ENCODE data around the gene SEMA4G. TPM values are rescaled to one million over a fixed set of nuclear protein-coding genes. Genes with fewer than 3 reads are reported as not detected.

Gene SEMA4G
- total RNA-seq, 1 experiment from 2014 or later, result 8.5 TPM

- H4K5ac ChIP-seq (ENCODE audit: insufficient read length, low read depth, low read length), result no peak overlapping the region
- no peak overlapping the region for H2BK120ac ChIP-seq (ENCODE audit: low read depth, low read length, poor library complexity, severe bottlenecking)
- no peak overlapping the region for H2BK20ac ChIP-seq (ENCODE audit: low read depth, low read length, poor library complexity, severe bottlenecking)
- H3K23ac ChIP-seq (ENCODE audit: insufficient read length, low read depth, low read length), result no peak overlapping the region
- Mint-ChIP-seq H3K4me1 (peaks cover 4% of the 10 kb centered on the region in 2 experiments; a peak in 3 of 4 replicates), H3K36me3 (ENCODE audit: insufficient read depth in 1 of 3, low read depth in 3 of 3) (peaks cover 5 to 24% (median 21%) of the 10 kb centered on the region in 3 experiments; a peak in 6 of 7 replicates), H3K27me3 (ENCODE audit: low read depth) (no peaks in the 10 kb centered on the region; the same call in 1 of the 2 replicates), H3K4me3 (no peak overlapping the region), H3K27ac (no peak overlapping the region), H3K9me3 (no peaks in the 10 kb centered on the region; a peak in 1 of 5 replicates)
- H3K14ac ChIP-seq (ENCODE audit: insufficient read depth, low read length), result no peak overlapping the region
- no peak overlapping the region for H3K56ac ChIP-seq (ENCODE audit: insufficient read length, low read depth, low read length)
- H4K8ac ChIP-seq (replicated peaks; ENCODE audit: insufficient read length, low read depth, low read length), result no peak overlapping the region
- no peaks in the 10 kb centered on the region for H3K79me1 ChIP-seq (ENCODE audit: insufficient read depth, low read depth, low read length, poor library complexity, severe bottlenecking)
- no peak overlapping the region for H2BK5ac ChIP-seq (ENCODE audit: insufficient read length, low read length)
- H3K4me1 ChIP-seq (ENCODE audit: insufficient read depth, low read length), result no peaks in the 10 kb centered on the region
- H3K4ac ChIP-seq (ENCODE audit: low read depth, low read length), result no peak overlapping the region
- H3K9ac ChIP-seq (ENCODE audit: extremely low read depth, insufficient read length, low read length), result no peak overlapping the region
- no peaks in the 10 kb centered on the region for H3K27me3 ChIP-seq (ENCODE audit: insufficient read depth, low read length)
- no peak overlapping the region for H2AFZ ChIP-seq (ENCODE audit: low read length)
- H2BK12ac ChIP-seq (ENCODE audit: insufficient read length, low read depth, low read length), result no peak overlapping the region
- DNase-seq, result no peak
- WGBS (ENCODE audit: extremely low coverage, insufficient read length, low lambda C conversion rate), result no CpG with 5 or more reads among the region's 6 CpGs
- H3K23me2 ChIP-seq (ENCODE audit: insufficient read length, low read depth, low read length, poor library complexity, severe bottlenecking), result no peaks in the 10 kb centered on the region
- no peaks in the 10 kb centered on the region for H3K9me3 ChIP-seq (ENCODE audit: control insufficient read depth, low read depth, low read length)
- H3K18ac ChIP-seq (ENCODE audit: insufficient read length, low read depth, low read length), result no peak overlapping the region
- H2BK15ac ChIP-seq (ENCODE audit: low read depth, low read length), result no peak overlapping the region
- H3T11ph ChIP-seq (ENCODE audit: low read length), result no peak overlapping the region
- no peak overlapping the region for H3K4me2 ChIP-seq (ENCODE audit: insufficient read depth, insufficient read length, low read length)
- H2AK5ac ChIP-seq (ENCODE audit: insufficient read length, low read length), result no peak overlapping the region
- no peaks in the 10 kb centered on the region for H3K79me2 ChIP-seq (ENCODE audit: insufficient read depth, low read length)
- no peak overlapping the region for H3K27ac ChIP-seq (ENCODE audit: insufficient read length, low read depth, low read length)
- H4K91ac ChIP-seq (ENCODE audit: insufficient read length, low read depth, low read length), result no peak overlapping the region
- TF ChIP-seq CTCF (conservative IDR thresholded peaks at IDR 0.05), result no peak
- no peaks in the 10 kb centered on the region for H4K20me1 ChIP-seq (ENCODE audit: control insufficient read depth, insufficient read depth, insufficient read length)
These were observed 8.1 kb downstream of the SEMA4G start for GRCh38 chr10:100977436-100977835.
